NCI-H128 (cell line): ENCODE measurements around the gene ATP13A5.

ENCODE experiments used
- DNase-seq: peaks from one replicate; lab custom pipeline; 2025; ENCODE audit not compliant: unreplicated experiment; lab: John Stamatoyannopoulos, UW

The ATP13A5 gene

GRCh38 chr3:193270451-193270850 is 108.1 kb downstream of the ATP13A5 start:
- DNase-seq: no peak

- no peak for DNase-seq
These were observed 109.1 kb downstream of the ATP13A5 start for GRCh38 chr3:193269343-193270028.

- DNase-seq: no peak
These were observed 115.8 kb downstream of the ATP13A5 start for GRCh38 chr3:193262707-193263106.

DNA sequence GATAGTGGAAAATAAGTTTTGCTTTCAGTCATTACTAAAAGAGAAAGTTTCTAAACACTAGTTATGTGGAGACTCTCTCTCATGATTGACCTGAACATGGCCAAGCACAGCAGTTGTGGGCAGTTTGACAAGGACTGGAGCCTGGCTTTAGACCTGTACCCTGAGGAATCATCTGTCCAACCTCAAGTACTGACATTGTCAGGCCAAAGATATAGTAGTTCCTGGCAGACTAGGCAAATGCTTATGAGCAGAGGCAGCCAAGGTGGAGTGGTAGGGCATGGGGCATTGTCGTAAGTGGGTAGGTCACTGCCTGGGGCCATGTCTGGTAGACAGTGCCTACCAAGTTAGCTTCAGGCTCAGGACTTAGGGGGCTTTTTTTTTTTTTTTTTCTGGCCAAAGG is 116.6 kb downstream of the ATP13A5 start:
- DNase-seq: no peak

- no peak for DNase-seq
These were observed 124.4 kb downstream of the ATP13A5 start for GRCh38 chr3:193253986-193254660.

DNA sequence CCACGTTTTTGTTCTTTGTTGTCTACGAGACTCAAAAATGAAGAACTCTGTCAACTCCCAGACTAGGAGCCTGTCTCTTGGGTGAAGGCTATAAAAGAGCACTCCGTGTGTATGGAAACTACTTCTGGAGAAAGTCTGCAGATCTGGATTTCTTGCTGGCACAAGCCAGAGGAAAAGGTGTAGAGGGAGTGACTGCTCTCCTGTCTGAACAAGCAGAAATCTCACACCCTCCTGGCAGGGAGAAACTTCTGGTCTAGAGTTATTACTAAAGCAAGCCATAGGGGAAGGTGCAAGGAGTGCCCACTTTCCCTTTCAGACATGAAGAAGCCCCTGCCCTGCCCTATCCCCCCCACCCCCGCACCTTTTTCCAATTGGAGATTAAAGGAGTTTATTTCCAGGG is 128.1 kb downstream of the ATP13A5 start:
- no peak for DNase-seq

DNA sequence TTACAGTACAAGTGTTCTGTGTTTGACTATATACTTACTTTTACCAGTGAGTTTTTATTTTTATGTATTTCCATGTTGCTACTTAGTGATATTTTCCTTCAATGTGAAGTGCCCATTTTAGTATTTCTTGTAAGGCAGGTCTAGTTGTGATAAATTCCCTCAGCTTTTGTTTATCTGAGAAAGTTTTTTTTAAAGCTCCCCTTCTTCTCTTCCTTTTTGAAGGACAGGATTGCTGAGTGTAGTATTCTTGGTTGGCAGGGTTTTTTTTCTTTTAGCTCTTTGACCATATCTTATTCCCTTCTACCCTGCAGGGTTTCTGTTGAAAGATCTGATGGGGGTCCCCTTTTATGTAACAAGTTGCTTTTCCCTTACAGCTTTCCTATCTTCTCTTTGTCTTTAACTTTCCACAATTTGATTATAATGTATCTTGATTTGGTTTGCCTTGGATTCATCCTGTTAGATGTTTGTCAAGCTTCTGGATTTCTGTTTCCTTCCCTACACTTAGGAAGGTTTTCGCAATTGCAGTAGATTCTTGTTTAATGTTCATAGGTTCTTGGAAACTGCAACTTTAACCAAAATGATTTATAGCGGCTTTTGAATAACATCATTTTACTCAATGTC is 129.6 kb downstream of the ATP13A5 start:
- no peak for DNase-seq

DNA sequence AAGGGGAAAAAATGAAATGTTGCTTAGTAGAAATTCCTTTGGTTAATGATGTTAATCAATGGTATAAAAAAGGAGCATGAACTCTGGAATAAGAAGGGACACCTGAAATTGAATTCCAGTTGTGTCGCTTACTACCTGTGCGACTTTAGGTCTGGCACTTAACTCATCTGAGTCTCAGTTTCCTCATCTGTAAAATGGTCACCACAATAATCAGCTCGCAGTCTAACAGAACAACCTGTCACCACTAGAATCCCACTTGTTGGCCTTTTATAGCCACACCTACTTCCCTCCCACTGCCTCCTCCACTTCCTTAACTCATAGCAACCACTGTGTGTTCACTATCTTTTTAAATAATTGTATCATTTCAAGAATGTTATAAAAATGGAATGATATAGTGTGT is 135.0 kb downstream of the ATP13A5 start:
- no peak for DNase-seq

GRCh38 chr3:193241716-193242115 is 136.8 kb downstream of the ATP13A5 start:
- DNase-seq: no peak

DNA sequence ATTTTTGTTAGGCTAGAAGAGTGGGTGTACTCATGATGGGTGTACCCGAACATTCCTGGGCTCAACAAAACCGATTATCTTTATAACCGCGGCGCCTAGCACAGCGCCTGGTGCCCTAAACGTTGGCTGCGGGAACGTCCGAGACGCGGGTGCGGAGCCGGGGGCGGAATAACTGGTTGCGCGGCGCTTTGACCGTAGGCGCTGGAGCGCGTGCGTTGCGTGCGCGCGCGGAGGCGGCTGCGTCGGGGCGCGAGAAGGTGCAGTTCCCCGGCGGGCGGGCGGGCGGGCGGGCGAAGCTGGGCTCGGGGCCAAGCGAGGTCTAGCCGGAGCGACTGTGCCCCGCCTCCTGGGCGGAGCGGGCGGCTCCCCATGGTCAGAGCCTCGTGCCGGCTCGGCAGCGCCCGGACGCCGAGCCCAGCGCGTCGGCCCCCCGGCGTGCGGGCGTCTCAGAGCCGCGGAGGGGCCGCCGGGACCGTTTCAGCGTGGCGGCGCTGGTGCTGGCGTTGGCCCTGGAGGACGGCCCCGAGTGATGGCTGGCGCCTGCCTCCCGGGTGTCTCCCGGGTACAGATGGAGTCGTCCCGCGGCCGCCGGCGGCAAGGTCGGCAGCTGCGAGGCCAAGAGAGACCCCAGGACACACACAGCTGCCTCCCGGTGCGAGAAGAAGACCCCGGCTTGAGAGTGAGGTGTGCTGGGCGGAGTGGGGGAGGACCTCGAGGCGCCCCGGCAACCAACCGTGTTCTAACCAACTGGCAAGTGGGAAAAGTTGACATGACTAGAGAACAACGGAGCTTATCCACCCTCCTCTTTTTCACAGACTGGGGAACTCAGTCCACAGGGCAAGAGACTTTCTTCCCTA is 137.5 kb downstream of the ATP13A5 start, which contains the start of gene PLAAT1:
Gene PLAAT1, plus strand, starts transcription at position 373 of the 857 bp plus-strand sequence. CDS start 14,429 bp downstream, outside the sequence.
- DNase-seq: peak; percentile 54

GRCh38 chr3:193240436-193240849 is 138.1 kb downstream of the ATP13A5 start:
- no peak for DNase-seq

GRCh38 chr3:193237030-193237429 is 141.5 kb downstream of the ATP13A5 start:
- DNase-seq: no peak

DNA sequence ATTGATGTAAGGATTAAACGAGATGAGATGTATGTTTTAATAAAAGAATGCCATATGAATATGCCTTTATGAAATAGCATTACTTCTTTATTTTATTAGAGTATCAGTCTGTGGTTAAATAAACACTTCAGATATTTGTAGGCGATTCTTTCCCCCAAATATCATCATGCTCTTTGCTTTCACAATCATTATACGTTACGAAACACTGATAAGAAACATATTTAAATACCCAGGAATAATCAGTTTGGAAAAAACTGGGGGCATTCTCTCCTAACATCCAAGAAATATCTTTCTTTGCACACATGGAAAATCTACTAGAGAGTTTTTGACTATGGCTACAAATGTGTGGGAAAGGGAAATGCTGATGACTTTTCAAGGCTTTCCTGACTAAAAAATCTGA is 142.0 kb downstream of the ATP13A5 start:
- no peak for DNase-seq

GRCh38 chr3:193231201-193231600 is 147.4 kb downstream of the ATP13A5 start:
- DNase-seq: no peak

DNA sequence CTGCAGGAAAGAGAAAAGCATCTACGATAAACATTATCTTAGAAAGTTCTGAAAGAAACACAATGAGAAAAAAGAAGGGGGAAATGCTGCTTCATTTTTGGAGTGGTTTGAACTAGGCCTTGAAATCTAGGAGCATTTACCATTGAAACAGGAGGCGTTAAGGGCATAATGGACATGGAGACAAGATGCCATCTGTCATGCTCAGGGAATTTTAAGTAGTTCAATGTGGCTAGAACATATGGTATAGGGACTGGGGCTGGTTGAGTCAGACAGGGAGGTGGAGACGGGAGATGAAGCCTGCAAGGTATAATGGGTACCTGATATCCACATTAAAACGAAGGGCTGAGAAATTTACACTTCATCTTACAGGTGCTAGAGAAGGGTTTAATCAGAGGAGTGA is 147.9 kb downstream of the ATP13A5 start:
- DNase-seq: no peak

DNA sequence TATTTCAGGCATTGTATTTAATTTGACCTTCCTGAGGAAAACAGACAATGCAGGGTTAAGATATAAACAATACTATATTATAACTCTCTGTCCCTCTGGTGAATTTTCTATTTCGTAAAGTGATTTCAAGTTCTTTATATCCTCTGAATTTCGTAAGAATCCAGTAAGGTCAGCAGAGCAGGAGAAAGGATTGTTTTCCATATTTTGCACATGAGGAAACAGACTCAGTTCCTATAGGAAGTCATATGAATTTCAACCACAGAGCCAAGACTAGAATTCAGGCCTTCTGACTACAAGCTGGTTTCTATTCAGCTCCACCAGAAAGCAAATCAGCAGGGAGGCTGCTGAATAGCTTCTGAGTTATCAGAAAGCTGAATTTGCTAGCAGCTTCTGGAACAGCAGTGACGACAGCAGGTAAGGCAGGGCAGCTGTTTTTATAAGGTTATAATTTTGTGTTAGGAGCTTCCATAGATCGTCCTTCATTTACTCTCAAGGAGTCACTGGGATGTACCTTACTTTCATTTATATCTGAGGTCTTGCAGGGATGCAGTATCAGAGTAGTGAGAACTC is 148.6 kb downstream of the ATP13A5 start:
- peak; percentile 41 for DNase-seq

DNA sequence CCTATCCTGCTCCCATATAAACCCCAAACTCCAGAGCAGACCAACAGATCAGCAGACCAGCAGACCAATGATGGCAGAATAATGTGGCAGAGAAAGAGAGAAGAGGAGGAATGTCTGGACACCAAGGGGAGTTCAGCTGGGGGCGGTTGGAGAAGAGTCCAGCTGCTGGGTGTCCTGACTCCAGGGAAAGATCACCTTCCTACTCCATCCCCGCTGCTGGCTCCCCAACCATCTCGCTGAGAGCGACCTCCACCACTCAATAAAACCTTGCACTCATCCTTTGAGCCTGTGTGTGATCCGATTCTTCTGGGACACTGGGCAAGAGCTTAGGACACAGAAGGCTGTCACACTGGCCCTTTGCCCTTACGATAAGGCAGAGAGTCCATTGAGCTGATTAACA is 150.3 kb downstream of the ATP13A5 start:
- DNase-seq: no peak

GRCh38 chr3:193225302-193226125 is 153.0 kb downstream of the ATP13A5 start:
- DNase-seq: no peak
